Measurements from ENCODE around the gene FNDC3B. TPM values are rescaled to one million over a fixed set of nuclear protein-coding genes. Genes with fewer than 3 reads are reported as not detected.

FNDC3B gene
- total RNA-seq, 1 donor from 2014 or later: 68.5 TPM

DNA sequence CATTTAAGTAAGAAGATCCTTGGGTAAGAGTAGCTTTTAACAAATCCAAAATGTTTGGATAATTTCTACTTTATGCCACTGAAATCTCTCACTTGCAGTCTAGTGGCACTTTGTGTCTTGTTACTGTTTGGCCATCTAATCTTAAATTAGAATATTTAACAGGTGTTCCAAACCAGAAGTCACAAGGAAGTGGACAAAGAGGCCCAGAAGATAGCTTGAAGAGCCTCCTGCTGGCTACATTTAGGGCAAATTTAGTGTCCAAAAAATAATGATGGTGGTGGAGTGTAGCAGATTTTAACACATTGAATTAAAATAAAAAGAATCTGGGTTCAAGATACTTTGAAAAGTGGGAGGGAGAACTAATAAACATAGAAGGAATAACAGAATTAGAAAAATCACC, 236.7 kb downstream of the FNDC3B start:
- Histone ChIP-seq H3K27ac (no peak overlapping the region), H3K9me3 (no peaks in the 10 kb centered on the region), H3K4me1 (peaks cover 40% of the 10 kb centered on the region), H3K27me3 (no peaks in the 10 kb centered on the region), H3K4me3 (no peak overlapping the region), H3K36me3 (no peaks in the 10 kb centered on the region)
- no peak for DNase-seq (ENCODE audit: extremely low spot score in 2 of 2)
- TF ChIP-seq POLR2AphosphoS5 (IDR thresholded peaks at IDR 0.05; ENCODE audit: insufficient read depth in 1 of 2, low read depth in 1 of 2) (no peak), POLR2A (IDR thresholded peaks at IDR 0.05) (no peak)
- TF ChIP-seq, protein P1, sequence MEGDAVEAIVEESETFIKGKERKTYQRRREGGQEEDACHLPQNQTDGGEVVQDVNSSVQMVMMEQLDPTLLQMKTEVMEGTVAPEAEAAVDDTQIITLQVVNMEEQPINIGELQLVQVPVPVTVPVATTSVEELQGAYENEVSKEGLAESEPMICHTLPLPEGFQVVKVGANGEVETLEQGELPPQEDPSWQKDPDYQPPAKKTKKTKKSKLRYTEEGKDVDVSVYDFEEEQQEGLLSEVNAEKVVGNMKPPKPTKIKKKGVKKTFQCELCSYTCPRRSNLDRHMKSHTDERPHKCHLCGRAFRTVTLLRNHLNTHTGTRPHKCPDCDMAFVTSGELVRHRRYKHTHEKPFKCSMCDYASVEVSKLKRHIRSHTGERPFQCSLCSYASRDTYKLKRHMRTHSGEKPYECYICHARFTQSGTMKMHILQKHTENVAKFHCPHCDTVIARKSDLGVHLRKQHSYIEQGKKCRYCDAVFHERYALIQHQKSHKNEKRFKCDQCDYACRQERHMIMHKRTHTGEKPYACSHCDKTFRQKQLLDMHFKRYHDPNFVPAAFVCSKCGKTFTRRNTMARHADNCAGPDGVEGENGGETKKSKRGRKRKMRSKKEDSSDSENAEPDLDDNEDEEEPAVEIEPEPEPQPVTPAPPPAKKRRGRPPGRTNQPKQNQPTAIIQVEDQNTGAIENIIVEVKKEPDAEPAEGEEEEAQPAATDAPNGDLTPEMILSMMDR (IDR thresholded peaks at IDR 0.05): no peak
- intact Hi-C loops (cut with DNase I): no loop called here

DNA sequence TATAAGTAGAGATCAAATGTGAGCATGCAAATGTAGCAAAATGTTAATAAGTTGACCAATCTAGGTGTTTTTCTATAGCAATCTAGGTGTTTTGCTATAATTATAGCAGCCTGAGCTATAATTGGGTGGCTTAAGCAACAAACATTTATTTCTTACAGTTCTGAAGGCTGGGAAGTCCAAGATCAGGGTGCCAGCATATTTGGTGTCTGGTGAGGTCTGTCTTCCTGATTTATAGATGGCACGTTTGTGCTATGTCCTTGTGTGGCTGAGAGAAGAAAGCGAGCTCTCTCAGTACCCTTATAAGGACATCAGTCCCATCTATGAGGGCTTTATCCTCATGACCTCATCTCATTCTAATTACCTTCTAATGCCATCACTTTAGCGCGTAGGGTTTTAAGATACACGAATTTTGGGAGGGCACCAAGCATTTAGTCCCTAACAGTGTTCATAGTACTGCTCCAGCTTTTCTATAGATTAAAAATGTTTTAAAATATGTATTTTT, 237.8 kb downstream of the FNDC3B start:
- Histone ChIP-seq H3K9me3 (no peaks in the 10 kb centered on the region), H3K36me3 (no peaks in the 10 kb centered on the region), H3K4me3 (no peak overlapping the region), H3K4me1 (peaks cover 32% of the 10 kb centered on the region), H3K27ac (no peak overlapping the region), H3K27me3 (no peaks in the 10 kb centered on the region)
- intact Hi-C loops (cut with DNase I): no loop called here
- TF ChIP-seq, protein P1 (IDR thresholded peaks at IDR 0.05): no peak
- no peak for DNase-seq (ENCODE audit: extremely low spot score in 2 of 2)

DNA sequence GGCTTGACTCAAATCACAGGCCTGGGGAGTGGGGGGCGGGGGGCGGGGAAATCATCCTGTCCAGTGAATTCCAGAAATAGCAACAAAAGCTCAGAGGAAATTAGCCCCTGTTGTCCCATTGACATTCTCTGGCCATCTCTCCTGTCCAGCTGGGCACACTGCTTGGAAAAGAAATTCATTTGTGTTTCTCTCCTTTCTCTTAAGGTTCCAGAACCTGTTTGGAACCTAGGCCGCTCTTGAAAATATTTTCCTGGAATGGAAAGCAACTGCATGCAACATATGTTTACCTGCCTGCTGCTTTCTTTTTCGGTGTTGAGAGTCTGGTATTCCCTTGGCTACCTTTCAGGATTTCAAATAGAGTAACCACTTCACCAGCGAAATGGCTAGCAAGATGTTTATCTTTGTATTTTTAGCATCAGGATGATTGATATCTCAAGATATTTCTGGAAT, 239.8 kb downstream of the FNDC3B start:
- H3K36me3 ChIP-seq: no peaks in the 10 kb centered on the region
- intact Hi-C loops (cut with DNase I): no loop called here
- H3K9me3 ChIP-seq: no peaks in the 10 kb centered on the region
- H3K4me1 ChIP-seq: peaks cover 18% of the 10 kb centered on the region
- no peak overlapping the region for H3K27ac ChIP-seq
- H3K27me3 ChIP-seq: no peaks in the 10 kb centered on the region
- H3K4me3 ChIP-seq: no peak overlapping the region
- DNase-seq (ENCODE audit: extremely low spot score in 2 of 2): no peak
- TF ChIP-seq POLR2AphosphoS5 (IDR thresholded peaks at IDR 0.05; ENCODE audit: insufficient read depth in 1 of 2, low read depth in 1 of 2): no peak
- TF ChIP-seq, protein P1 (IDR thresholded peaks at IDR 0.05): no peak
- no peak for TF ChIP-seq POLR2A (IDR thresholded peaks at IDR 0.05)

GRCh38 chr3:172279974-172280373, 240.6 kb downstream of the FNDC3B start:
- intact Hi-C loops (cut with DNase I): no loop called here
- Histone ChIP-seq H3K4me1 (peaks cover 18% of the 10 kb centered on the region), H3K9me3 (no peaks in the 10 kb centered on the region), H3K36me3 (no peaks in the 10 kb centered on the region), H3K27me3 (no peaks in the 10 kb centered on the region), H3K27ac (no peak overlapping the region), H3K4me3 (no peak overlapping the region)
- TF ChIP-seq, protein P1 (IDR thresholded peaks at IDR 0.05): no peak
- no peak for TF ChIP-seq POLR2AphosphoS5 (IDR thresholded peaks at IDR 0.05; ENCODE audit: insufficient read depth in 1 of 2, low read depth in 1 of 2)
- TF ChIP-seq POLR2A (IDR thresholded peaks at IDR 0.05): no peak
- no peak for DNase-seq (ENCODE audit: extremely low spot score in 2 of 2)

DNA sequence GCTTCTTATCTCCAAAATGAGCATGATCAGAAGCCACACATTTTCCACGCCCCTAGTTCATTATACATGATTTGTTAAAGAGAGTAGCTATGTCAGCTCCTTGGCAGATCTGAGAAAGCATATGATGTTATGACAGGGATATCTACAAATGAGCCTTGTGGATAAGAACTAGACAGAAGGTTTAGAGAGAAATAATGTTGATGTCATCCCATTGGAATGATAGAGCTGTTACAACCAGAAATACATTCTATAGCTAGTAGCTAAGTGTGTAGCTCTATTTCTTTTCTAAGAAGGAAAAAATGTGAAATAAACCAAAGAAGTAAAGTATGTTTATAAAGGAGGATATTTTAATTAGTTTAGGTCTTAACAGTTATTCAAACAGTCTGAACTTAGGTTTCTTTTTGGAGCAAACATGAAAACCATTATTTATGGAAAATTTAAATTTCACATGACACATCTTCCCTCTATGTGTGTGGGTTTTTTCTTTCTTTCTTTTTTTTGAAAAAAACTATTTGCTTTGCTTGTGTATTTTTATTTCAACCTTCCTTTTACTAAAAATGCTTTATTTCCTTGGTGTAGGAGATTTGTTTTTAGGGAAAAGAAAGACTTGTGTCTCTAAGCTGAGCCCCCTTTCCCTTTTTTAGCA, 241.2 kb downstream of the FNDC3B start:
- Histone ChIP-seq H3K27me3 (no peaks in the 10 kb centered on the region), H3K4me1 (peaks cover 18% of the 10 kb centered on the region), H3K27ac (no peak overlapping the region), H3K36me3 (no peaks in the 10 kb centered on the region), H3K4me3 (no peak overlapping the region), H3K9me3 (no peaks in the 10 kb centered on the region)
- TF ChIP-seq POLR2A (IDR thresholded peaks at IDR 0.05) (no peak), POLR2AphosphoS5 (IDR thresholded peaks at IDR 0.05; ENCODE audit: insufficient read depth in 1 of 2, low read depth in 1 of 2) (no peak)
- TF ChIP-seq, protein P1 (IDR thresholded peaks at IDR 0.05): no peak
- intact Hi-C loops (cut with DNase I): no loop called here
- DNase-seq (ENCODE audit: extremely low spot score in 2 of 2): no peak

All from vagina (tissue), 2 donors.